ENCODE measurements around the gene PTPRN2. TPM values are rescaled to one million over a fixed set of nuclear protein-coding genes. Genes with fewer than 3 reads are reported as not detected.

Gene PTPRN2
- total and polyA plus RNA-seq, 2 donors (not counting 3 experiments of a cell fraction or from before 2014, with no cell fraction given): 0.62 to 0.88 TPM

- Histone ChIP-seq H3K9ac (replicated peaks; ENCODE audit: extremely low read depth, insufficient read depth, low read length) (no peak overlapping the region), H3K36me3 (ENCODE audit: control insufficient read depth in 2 of 2, extremely low read depth in 1 of 2, insufficient read depth in 2 of 2, low read length in 2 of 2) (no peaks in the 10 kb centered on the region), H3K4me2 (ENCODE audit: insufficient read depth, low read length) (no peak overlapping the region), H4K20me1 (replicated peaks; ENCODE audit: control insufficient read depth, extremely low read depth, insufficient read depth, low read length) (no peaks in the 10 kb centered on the region), H3K9me1 (replicated peaks; ENCODE audit: control insufficient read depth, extremely low read depth, insufficient read depth, low read length) (no peaks in the 10 kb centered on the region), H3K27ac (ENCODE audit: insufficient read depth, low read depth, low read length) (no peak overlapping the region), H3K9me3 (replicated peaks; ENCODE audit: control insufficient read depth, insufficient read depth, low read length) (peaks cover 8% of the 10 kb centered on the region), H3K4me3 (replicated peaks in 1 of 3; ENCODE audit: insufficient read depth in 1 of 3, low read depth in 1 of 3, low read length in 3 of 3) (no peak overlapping the region), H3K79me2 (ENCODE audit: control insufficient read depth, insufficient read depth, low read length) (no peaks in the 10 kb centered on the region), H2AFZ (ENCODE audit: low read depth, low read length) (no peak overlapping the region), H3K27me3 (ENCODE audit: control insufficient read depth in 2 of 2, insufficient read depth in 2 of 2, low read length in 2 of 2) (no peaks in the 10 kb centered on the region), H3K4me1 (ENCODE audit: control insufficient read depth, extremely low read depth, insufficient read depth, low read length) (no peaks in the 10 kb centered on the region)
- no TSS peak for BruUV-seq (replicated peaks)
- no peak for FAIRE-seq
- dilution Hi-C loops (cut with MboI; ENCODE audit: extremely low pct_ligation_motif_present, low sequenced_read_pairs) (no loop called here), intact Hi-C loops (cut with micrococcal nuclease) (no loop called here)
- ChIA-PET POLR2A (no interaction called here), CTCF (no interaction called here)
- no peak for TF ChIP-seq MAX (IDR thresholded peaks at IDR 0.05; ENCODE audit: insufficient read depth, insufficient read length)
- TF ChIP-seq GATA2 (IDR thresholded peaks at IDR 0.05; ENCODE audit: insufficient read depth, insufficient read length, low read depth, low read length): no peak
- TF ChIP-seq JUN (IDR thresholded peaks at IDR 0.05; ENCODE audit: borderline replicate concordance, insufficient read depth, insufficient read length, low read depth): no peak
- no peak for TF ChIP-seq EZH2 (IDR thresholded peaks at IDR 0.05; ENCODE audit: borderline replicate concordance, low read depth, low read length, severe bottlenecking)
- TF ChIP-seq FOS (IDR thresholded peaks at IDR 0.05; ENCODE audit: borderline replicate concordance, insufficient read depth, low read length): no peak
- no peak for DNase-seq (ENCODE audit: low read depth, low spot score)
These were observed 66.8 kb downstream of the PTPRN2 start for GRCh38 chr7:158520825-158521224.

DNA sequence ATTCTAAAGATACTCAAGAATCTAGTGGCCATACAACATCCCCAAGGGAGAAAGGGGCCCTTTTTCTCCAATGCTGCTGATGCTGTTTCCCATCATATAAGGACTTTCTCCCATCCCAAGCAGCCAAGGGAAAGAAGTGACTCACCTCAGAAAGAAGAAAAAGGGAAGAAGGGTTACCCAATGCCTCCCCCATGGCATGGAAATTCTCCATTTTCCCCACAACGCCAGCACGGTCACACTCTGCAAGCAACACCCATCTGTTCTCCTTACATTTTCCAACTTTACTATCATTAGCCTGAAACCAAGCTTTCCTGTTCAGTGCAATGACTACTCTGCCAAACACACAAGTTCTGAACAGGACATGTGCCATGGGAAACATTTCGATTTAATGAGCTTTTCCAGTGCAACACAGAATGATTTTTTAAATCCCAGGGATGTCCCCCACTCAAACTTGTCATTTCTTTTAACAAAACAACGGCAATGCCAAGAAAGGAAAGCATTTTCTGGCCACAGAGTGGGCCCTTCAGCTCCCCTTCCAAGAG lies 67.9 kb downstream of the PTPRN2 start:
- CTCF ChIA-PET: no interaction called here
- intact Hi-C loops (cut with micrococcal nuclease): no loop called here
- no peak for TF ChIP-seq CTCF (IDR thresholded peaks at IDR 0.05; ENCODE audit: extremely low read depth in 1 of 2, insufficient read depth in 1 of 2, low read depth in 1 of 2, low read length in 2 of 2)
- TF ChIP-seq JUN (IDR thresholded peaks at IDR 0.05; ENCODE audit: borderline replicate concordance, insufficient read depth, insufficient read length, low read depth): no peak
- TF ChIP-seq GATA2 (IDR thresholded peaks at IDR 0.05; ENCODE audit: insufficient read depth, insufficient read length, low read depth, low read length): no peak
- no peak for TF ChIP-seq POLR2AphosphoS5 (IDR thresholded peaks at IDR 0.05; ENCODE audit: insufficient read depth, low read depth, low read length)
- no peak for TF ChIP-seq EZH2 (IDR thresholded peaks at IDR 0.05; ENCODE audit: borderline replicate concordance, low read depth, low read length, severe bottlenecking)
- no peak for TF ChIP-seq MYC (IDR thresholded peaks at IDR 0.05; ENCODE audit: low read depth, low read length)
- TF ChIP-seq MAX (IDR thresholded peaks at IDR 0.05; ENCODE audit: insufficient read depth, insufficient read length): no peak
- no peak for TF ChIP-seq FOS (IDR thresholded peaks at IDR 0.05; ENCODE audit: borderline replicate concordance, insufficient read depth, low read length)
- no peak for TF ChIP-seq POLR2A (IDR thresholded peaks at IDR 0.05; ENCODE audit: low read depth, low read length)

More for the DNA sequence above, 67.9 kb downstream of the PTPRN2 start:
- FAIRE-seq (no peak), DNase-seq (ENCODE audit: low read depth, low spot score) (no peak)
- Histone ChIP-seq H3K9me1 (replicated peaks; ENCODE audit: control insufficient read depth, extremely low read depth, insufficient read depth, low read length) (no peaks in the 10 kb centered on the region), H3K27me3 (ENCODE audit: control insufficient read depth in 2 of 2, insufficient read depth in 2 of 2, low read length in 2 of 2) (no peaks in the 10 kb centered on the region), H3K9ac (replicated peaks; ENCODE audit: extremely low read depth, insufficient read depth, low read length) (no peak overlapping the region), H3K79me2 (ENCODE audit: control insufficient read depth, insufficient read depth, low read length) (no peaks in the 10 kb centered on the region), H3K4me1 (ENCODE audit: control insufficient read depth, extremely low read depth, insufficient read depth, low read length) (no peaks in the 10 kb centered on the region), H3K4me3 (replicated peaks in 1 of 3; ENCODE audit: insufficient read depth in 1 of 3, low read depth in 1 of 3, low read length in 3 of 3) (no peak overlapping the region), H3K9me3 (replicated peaks; ENCODE audit: control insufficient read depth, insufficient read depth, low read length) (peaks cover 8% of the 10 kb centered on the region), H3K4me2 (ENCODE audit: insufficient read depth, low read length) (no peak overlapping the region), H2AFZ (ENCODE audit: low read depth, low read length) (no peak overlapping the region), H4K20me1 (replicated peaks; ENCODE audit: control insufficient read depth, extremely low read depth, insufficient read depth, low read length) (no peaks in the 10 kb centered on the region), H3K27ac (ENCODE audit: insufficient read depth, low read depth, low read length) (no peak overlapping the region), H3K36me3 (ENCODE audit: control insufficient read depth in 2 of 2, extremely low read depth in 1 of 2, insufficient read depth in 2 of 2, low read length in 2 of 2) (no peaks in the 10 kb centered on the region)
- POLR2A ChIA-PET: no interaction called here
- dilution Hi-C loops (cut with MboI; ENCODE audit: extremely low pct_ligation_motif_present, low sequenced_read_pairs): no loop called here
- BruUV-seq (replicated peaks): no TSS peak

All from endothelial cell of umbilical vein (primary cell).